Liver (tissue), 9 donors: ENCODE results near the gene BIK. TPM values are rescaled to one million over a fixed set of nuclear protein-coding genes. Genes with fewer than 3 reads are reported as not detected.

Source experiments
- DNase-seq: peaks from one replicate; pipeline ENCODE4 v3.0.0-alpha.2; 2017; ENCODE audit warnings: low spot score
- H3K27ac ChIP-seq, 2 donors: one replicate each; pipeline ENCODE4 v1.7.0; 2013; ENCODE audit warnings: inconsistent platforms in 2 of 2, low read length in 2 of 2, control low read depth in 1 of 2, low read depth in 1 of 2, mild to moderate bottlenecking in 1 of 2
- H3K27me3 ChIP-seq, 4 donors: one replicate each; pipeline versions ENCODE4 v1.6.1 to v1.7.0; 2013; ENCODE audit warnings: low read length in 3 of 4, inconsistent platforms in 1 of 4, mild to moderate bottlenecking in 1 of 4, moderate library complexity in 1 of 4; ENCODE audit not compliant: control insufficient read depth in 4 of 4, insufficient read depth in 4 of 4
- H3K36me3 ChIP-seq, 4 donors: one replicate each; pipeline versions ENCODE4 v1.6.1 to v1.7.0; 2013; ENCODE audit warnings: low read length in 3 of 4, mild to moderate bottlenecking in 3 of 4, low read depth in 1 of 4, moderate library complexity in 1 of 4; ENCODE audit not compliant: control insufficient read depth in 4 of 4, insufficient read depth in 3 of 4
- H3K4me1 ChIP-seq, 4 donors: one replicate each; pipeline versions ENCODE4 v1.6.1 to v1.7.0; 2013; ENCODE audit warnings: low read length in 3 of 4, mild to moderate bottlenecking in 3 of 4, moderate library complexity in 1 of 4; ENCODE audit not compliant: control insufficient read depth in 4 of 4, insufficient read depth in 4 of 4
- H3K4me3 ChIP-seq, 3 donors: one replicate each; pipeline versions ENCODE4 v1.6.1 to v1.7.0; 2013; ENCODE audit warnings: low read length in 3 of 3, control low read depth in 1 of 3, low read depth in 1 of 3, mild to moderate bottlenecking in 1 of 3
- H3K9ac ChIP-seq, 2 donors: one replicate each; pipeline ENCODE4 v1.7.0; 2013; ENCODE audit warnings: low read length in 2 of 2, mild to moderate bottlenecking in 2 of 2, moderate library complexity in 2 of 2, control low read depth in 1 of 2, low read depth in 1 of 2
- H3K9me3 ChIP-seq, 4 donors: one replicate each; pipeline versions ENCODE4 v1.6.1 to v1.7.0; 2013; ENCODE audit warnings: low read length in 3 of 4; ENCODE audit not compliant: control insufficient read depth in 4 of 4
- FOXA2 ChIP-seq: IDR thresholded peaks from 2 replicates; pipeline ENCODE4 v1.6.1; 2016; ENCODE audit warnings: antibody characterized with exemption
- GABPA ChIP-seq, 2 donors: IDR thresholded peaks in 1 of 2; conservative IDR thresholded peaks in 1 of 2; 2 replicates each; pipeline ENCODE4 v1.6.1; 2016; ENCODE audit warnings: antibody characterized with exemption in 2 of 2, mild to moderate bottlenecking in 1 of 2, moderate library complexity in 1 of 2
- HNF4A ChIP-seq, 2 donors: conservative IDR thresholded peaks; 2 replicates each; pipeline ENCODE4 v1.6.1; 2016; ENCODE audit warnings: antibody characterized with exemption in 2 of 2, mild to moderate bottlenecking in 2 of 2
- HNF4G ChIP-seq: IDR thresholded peaks from 2 replicates; pipeline ENCODE4 v1.6.1; 2016; ENCODE audit warnings: antibody characterized with exemption
- JUND ChIP-seq, 2 donors: IDR thresholded peaks; 2 replicates each; pipeline ENCODE4 v1.6.1; 2016; ENCODE audit warnings: antibody characterized with exemption in 2 of 2
- RAD21 ChIP-seq, 2 donors: IDR thresholded peaks; 2 replicates each; pipeline ENCODE4 v1.6.1; 2016; ENCODE audit warnings: antibody characterized with exemption in 2 of 2, mild to moderate bottlenecking in 2 of 2
- RXRA ChIP-seq, 2 donors: IDR thresholded peaks; 2 replicates each; pipeline ENCODE4 v1.6.1; 2017 to 2018; ENCODE audit warnings: antibody characterized with exemption in 2 of 2, mild to moderate bottlenecking in 1 of 2
- SP1 ChIP-seq: IDR thresholded peaks from 2 replicates; pipeline ENCODE4 v1.6.1; 2018; ENCODE audit warnings: antibody characterized with exemption, mild to moderate bottlenecking
- TAF1 ChIP-seq: conservative IDR thresholded peaks from 2 replicates; pipeline ENCODE4 v1.6.1; 2016; ENCODE audit warnings: antibody characterized with exemption, mild to moderate bottlenecking
- WGBS: extraction: QIAGEN DNeasy Blood & Tissue Kit; methylation state at CpG from one replicate; pipeline ENCODE4 v1.1.7; 2013; 5-methylcytosine and 5-hydroxymethylcytosine counted together
- polyA plus RNA-seq, 2 donors: library from polyadenylated mRNA; stranded (reverse) in 1 of 2; unstranded in 1 of 2; fragments of 200-250 nt in 1 of 2; fragments of >200 nt in 1 of 2; fragmentation: Nextera tagmentation in 1 of 2; extraction: Ambion mirVana in 1 of 2; gene quantifications; one replicate each; pipeline versions ENCODE4 v1.2.1 to v1.2.3, GENCODE V29; 2013 to 2015
- total RNA-seq, 2 donors: library from RNA; depleted of rRNA; stranded (reverse); fragments of >200 nt; gene quantifications; one replicate each; pipeline ENCODE4 v1.2.3, GENCODE V29; 2014
- TF ChIP-seq, protein P1 (sequence below): IDR thresholded peaks from 2 replicates; pipeline ENCODE4 v1.6.1; 2016; ENCODE audit warnings: antibody characterized with exemption
- TF ChIP-seq, protein P2 (sequence below): fragments of 150-350 bp; IDR thresholded peaks from 2 replicates; pipeline ENCODE4 v1.5.1; 2017; ENCODE audit warnings: improper control_type of control experiment, low read depth, low read length; ENCODE audit not compliant: missing input control
- TF ChIP-seq, protein P3 (sequence below): IDR thresholded peaks from 2 replicates; pipeline ENCODE4 v1.6.1; 2016; ENCODE audit warnings: antibody characterized with exemption
- TF ChIP-seq, protein P4 (sequence below): IDR thresholded peaks from 2 replicates; pipeline ENCODE4 v1.6.1; 2016; ENCODE audit warnings: antibody characterized with exemption, mild to moderate bottlenecking
- TF ChIP-seq, protein P5 (sequence below): IDR thresholded peaks from 2 replicates; pipeline ENCODE4 v1.6.1; 2016; ENCODE audit warnings: antibody characterized with exemption
- donor health status: healthy.
- donor health status: healthy.
- donor health status: healthy.
- donor health status: healthy.
- donor health status: healthy.

Gene BIK
- total and polyA plus RNA-seq, 4 donors, result 0.23 to 0.89 (median 0.33) TPM; not detected in 1

DNA sequence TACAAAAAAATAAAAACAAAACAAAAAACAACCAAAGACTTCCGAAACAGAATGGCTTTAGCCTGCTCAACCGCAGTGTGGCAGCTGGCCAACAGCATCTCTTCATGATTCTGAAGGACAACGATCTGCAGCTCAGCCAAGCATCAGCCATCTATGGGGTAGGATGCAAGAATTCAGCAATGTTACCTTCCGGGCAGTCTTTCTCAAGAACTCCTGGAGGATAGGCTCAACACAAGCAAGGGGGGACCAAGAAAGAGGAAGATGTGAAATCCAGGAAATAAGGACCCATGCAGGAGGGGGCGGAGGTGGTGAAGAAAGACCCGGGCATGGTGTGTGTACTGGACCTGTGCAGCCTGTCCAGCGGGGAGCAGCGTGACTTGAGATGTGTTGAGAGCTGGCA lies 37.3 kb downstream of the BIK start (continued):
- no peak for TF ChIP-seq RXRA (IDR thresholded peaks at IDR 0.05)
- TF ChIP-seq RAD21 (IDR thresholded peaks at IDR 0.05), result no peak
- TF ChIP-seq GABPA (IDR thresholded peaks at IDR 0.05 in 1 of 2, conservative IDR thresholded peaks at IDR 0.05 in 1 of 2), result no peak
- TF ChIP-seq, protein P1, sequence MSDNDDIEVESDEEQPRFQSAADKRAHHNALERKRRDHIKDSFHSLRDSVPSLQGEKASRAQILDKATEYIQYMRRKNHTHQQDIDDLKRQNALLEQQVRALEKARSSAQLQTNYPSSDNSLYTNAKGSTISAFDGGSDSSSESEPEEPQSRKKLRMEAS, result no peak
- TF ChIP-seq, protein P2, sequence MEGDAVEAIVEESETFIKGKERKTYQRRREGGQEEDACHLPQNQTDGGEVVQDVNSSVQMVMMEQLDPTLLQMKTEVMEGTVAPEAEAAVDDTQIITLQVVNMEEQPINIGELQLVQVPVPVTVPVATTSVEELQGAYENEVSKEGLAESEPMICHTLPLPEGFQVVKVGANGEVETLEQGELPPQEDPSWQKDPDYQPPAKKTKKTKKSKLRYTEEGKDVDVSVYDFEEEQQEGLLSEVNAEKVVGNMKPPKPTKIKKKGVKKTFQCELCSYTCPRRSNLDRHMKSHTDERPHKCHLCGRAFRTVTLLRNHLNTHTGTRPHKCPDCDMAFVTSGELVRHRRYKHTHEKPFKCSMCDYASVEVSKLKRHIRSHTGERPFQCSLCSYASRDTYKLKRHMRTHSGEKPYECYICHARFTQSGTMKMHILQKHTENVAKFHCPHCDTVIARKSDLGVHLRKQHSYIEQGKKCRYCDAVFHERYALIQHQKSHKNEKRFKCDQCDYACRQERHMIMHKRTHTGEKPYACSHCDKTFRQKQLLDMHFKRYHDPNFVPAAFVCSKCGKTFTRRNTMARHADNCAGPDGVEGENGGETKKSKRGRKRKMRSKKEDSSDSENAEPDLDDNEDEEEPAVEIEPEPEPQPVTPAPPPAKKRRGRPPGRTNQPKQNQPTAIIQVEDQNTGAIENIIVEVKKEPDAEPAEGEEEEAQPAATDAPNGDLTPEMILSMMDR, result no peak

DNA sequence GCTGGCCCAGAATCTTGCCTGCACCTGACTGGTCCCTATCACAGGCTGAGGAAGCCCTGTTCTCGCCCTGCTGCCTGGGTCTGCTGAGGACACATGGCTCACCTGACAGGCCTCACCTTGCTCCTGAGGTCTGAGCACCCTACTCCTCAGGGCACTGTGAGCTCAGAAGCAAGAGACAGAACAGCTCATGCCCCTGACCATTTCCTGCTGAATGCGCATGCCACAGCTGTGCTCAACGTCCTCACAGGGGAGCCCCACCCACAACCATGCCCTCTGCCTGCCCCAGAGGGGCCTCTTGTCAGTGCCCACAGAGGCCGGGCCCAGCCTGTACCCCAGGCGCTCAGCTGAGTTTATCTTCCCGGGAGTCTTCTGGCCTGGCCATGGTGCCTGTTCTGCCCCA lies 38.0 kb downstream of the BIK start:
- Histone ChIP-seq H3K9ac (no peak overlapping the region), H3K4me1 (peaks cover 6 to 20% (median 13%) of the 10 kb centered on the region in 4 donors), H3K36me3 (no peaks in the 10 kb centered on the region), H3K4me3 (no peak overlapping the region), H3K9me3 (no peaks in the 10 kb centered on the region), H3K27me3 (no peaks in the 10 kb centered on the region), H3K27ac (peak overlapping the region in 1 of 2 donors; percentile 31)
- TF ChIP-seq, protein P1, result no peak
- TF ChIP-seq, protein P3, sequence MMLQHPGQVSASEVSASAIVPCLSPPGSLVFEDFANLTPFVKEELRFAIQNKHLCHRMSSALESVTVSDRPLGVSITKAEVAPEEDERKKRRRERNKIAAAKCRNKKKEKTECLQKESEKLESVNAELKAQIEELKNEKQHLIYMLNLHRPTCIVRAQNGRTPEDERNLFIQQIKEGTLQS, result no peak
- no peak for TF ChIP-seq RXRA (IDR thresholded peaks at IDR 0.05)
- TF ChIP-seq, protein P4, sequence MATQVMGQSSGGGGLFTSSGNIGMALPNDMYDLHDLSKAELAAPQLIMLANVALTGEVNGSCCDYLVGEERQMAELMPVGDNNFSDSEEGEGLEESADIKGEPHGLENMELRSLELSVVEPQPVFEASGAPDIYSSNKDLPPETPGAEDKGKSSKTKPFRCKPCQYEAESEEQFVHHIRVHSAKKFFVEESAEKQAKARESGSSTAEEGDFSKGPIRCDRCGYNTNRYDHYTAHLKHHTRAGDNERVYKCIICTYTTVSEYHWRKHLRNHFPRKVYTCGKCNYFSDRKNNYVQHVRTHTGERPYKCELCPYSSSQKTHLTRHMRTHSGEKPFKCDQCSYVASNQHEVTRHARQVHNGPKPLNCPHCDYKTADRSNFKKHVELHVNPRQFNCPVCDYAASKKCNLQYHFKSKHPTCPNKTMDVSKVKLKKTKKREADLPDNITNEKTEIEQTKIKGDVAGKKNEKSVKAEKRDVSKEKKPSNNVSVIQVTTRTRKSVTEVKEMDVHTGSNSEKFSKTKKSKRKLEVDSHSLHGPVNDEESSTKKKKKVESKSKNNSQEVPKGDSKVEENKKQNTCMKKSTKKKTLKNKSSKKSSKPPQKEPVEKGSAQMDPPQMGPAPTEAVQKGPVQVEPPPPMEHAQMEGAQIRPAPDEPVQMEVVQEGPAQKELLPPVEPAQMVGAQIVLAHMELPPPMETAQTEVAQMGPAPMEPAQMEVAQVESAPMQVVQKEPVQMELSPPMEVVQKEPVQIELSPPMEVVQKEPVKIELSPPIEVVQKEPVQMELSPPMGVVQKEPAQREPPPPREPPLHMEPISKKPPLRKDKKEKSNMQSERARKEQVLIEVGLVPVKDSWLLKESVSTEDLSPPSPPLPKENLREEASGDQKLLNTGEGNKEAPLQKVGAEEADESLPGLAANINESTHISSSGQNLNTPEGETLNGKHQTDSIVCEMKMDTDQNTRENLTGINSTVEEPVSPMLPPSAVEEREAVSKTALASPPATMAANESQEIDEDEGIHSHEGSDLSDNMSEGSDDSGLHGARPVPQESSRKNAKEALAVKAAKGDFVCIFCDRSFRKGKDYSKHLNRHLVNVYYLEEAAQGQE, result no peak
- 70% methylated on average over 6 of the region's 6 CpGs for WGBS
- DNase-seq, result no peak

DNA sequence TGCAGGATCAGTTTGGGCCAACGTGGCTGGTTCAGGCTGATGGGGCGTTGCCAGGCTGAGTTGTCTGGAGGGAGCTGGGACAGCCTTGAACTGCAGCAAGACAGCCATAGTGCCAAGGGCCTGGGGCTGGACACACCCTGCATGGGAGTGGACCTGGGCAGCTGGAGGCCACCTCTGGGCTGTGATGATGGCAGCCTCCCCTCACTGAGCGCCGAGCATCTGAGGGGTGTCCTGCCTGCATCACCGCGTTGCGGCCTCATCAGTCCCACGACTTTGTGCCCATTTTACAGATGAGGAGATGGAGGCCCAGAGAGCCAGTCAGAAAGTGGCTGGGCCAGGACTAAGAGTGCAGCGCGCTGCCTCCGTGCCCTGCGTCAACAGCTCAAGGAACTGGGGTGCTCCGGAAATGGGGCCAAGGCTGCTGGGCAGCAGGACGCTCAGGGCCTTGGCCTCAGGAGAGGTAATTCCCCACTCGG lies 40.2 kb downstream of the BIK start:
- Histone ChIP-seq H3K9ac (no peak overlapping the region), H3K27me3 (no peaks in the 10 kb centered on the region), H3K36me3 (no peaks in the 10 kb centered on the region), H3K9me3 (no peaks in the 10 kb centered on the region), H3K4me1 (peaks cover 6 to 19% (median 13%) of the 10 kb centered on the region in 4 donors), H3K27ac (peak overlapping the region in 1 of 2 donors; percentile 79), H3K4me3 (peak overlapping the region; percentile 66 to 71 (median 70))
- no peak for DNase-seq
- TF ChIP-seq TAF1 (no peak), JUND (IDR thresholded peaks at IDR 0.05) (no peak), FOXA2 (no peak), HNF4A (conservative IDR thresholded peaks at IDR 0.05) (no peak), SP1 (no peak), RXRA (IDR thresholded peaks at IDR 0.05) (no peak), RAD21 (IDR thresholded peaks at IDR 0.05) (no peak), HNF4G (no peak)
- TF ChIP-seq, protein P5, sequence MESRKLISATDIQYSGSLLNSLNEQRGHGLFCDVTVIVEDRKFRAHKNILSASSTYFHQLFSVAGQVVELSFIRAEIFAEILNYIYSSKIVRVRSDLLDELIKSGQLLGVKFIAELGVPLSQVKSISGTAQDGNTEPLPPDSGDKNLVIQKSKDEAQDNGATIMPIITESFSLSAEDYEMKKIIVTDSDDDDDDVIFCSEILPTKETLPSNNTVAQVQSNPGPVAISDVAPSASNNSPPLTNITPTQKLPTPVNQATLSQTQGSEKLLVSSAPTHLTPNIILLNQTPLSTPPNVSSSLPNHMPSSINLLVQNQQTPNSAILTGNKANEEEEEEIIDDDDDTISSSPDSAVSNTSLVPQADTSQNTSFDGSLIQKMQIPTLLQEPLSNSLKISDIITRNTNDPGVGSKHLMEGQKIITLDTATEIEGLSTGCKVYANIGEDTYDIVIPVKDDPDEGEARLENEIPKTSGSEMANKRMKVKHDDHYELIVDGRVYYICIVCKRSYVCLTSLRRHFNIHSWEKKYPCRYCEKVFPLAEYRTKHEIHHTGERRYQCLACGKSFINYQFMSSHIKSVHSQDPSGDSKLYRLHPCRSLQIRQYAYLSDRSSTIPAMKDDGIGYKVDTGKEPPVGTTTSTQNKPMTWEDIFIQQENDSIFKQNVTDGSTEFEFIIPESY, result no peak
- TF ChIP-seq, protein P3, result no peak
- 77% methylated on average over 15 of the region's 15 CpGs for WGBS
